Right ventricle myocardium superior (tissue), 1 donor: ENCODE measurements around the gene ALDH5A1. TPM values are rescaled to one million over a fixed set of nuclear protein-coding genes. Genes with fewer than 3 reads are reported as not detected.

ENCODE experiments used
- ATAC-seq: fragments of 200-7000 bp; cut with Tn5 transposase; one replicate; pipeline ENCODE4 v1.9.1; 2020; ENCODE audit warnings: mild to moderate bottlenecking; ENCODE audit not compliant: poor library complexity
- DNase-seq: peaks from one replicate; pipeline ENCODE4 v3.0.0-alpha.2; 2020
- intact Hi-C: fragments of 100-400 bp; cut with DNase I; formaldehyde crosslinking; loops from one replicate; pipeline ENCODE4 v1.11.2; 2022
- long read RNA-seq: library from polyadenylated mRNA; unstranded; transcript quantifications from one replicate; pipeline ENCODE4 v2.0.0, GENCODE V29; 2021
- total RNA-seq: library from RNA; stranded (reverse); fragmentation: NEBNext Ultra II Directional; extraction: Animal tissue kit (Norgen Biotek cat#: 25700); gene quantifications from one replicate; pipeline ENCODE4 v1.2.1, GENCODE V29; 2021
- donor health status: DM: no; HTN: yes; CAD: no; lungs with severe emphysema.

Gene ALDH5A1
- 23.3 TPM for total RNA-seq
- long read RNA-seq, full-length matches to known transcripts, result 43 of 60 reads
- long read RNA-seq, partial matches to known transcripts, result 4 of 60 reads
- long read RNA-seq, other reads (novel, unspliced or antisense), result 13 of 60 reads

DNA sequence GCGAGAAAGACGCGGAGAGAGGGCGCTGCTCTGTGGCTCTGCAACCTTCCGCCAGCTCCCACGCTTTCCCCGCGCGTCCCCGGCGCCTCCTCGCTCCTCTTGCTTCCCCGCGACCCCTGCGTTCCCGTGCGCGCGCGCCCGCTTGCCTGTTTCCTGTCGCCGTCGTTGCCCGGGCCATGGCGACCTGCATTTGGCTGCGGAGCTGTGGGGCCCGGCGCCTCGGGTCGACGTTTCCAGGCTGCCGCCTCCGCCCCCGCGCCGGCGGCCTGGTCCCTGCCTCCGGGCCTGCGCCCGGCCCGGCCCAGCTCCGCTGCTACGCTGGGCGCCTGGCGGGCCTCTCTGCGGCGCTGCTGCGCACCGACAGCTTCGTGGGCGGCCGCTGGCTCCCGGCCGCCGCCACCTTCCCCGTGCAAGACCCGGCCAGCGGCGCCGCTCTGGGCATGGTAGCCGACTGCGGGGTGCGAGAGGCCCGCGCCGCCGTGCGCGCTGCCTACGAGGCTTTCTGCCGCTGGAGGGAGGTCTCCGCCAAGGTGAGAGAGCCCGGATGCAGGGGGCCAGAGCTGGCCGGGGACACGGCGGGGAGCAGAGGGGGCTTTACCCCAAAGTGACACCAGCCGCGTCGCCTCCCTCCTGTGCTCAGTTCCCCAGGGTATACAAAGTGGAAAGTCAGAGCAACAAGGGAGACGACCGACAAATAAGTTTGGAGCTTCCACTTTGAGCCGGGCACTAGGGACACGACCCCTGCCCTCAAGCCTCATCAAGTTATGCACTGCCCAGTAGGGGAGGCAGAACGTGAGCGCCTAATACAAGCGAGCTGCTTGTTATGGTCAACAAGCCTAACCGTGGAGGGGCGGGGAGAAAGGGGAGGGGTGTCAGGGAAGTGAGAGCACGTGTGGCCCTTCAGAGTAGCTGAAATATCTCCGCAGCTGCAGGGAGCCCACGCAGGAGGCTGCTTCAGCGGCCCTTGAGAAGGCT is at the start of gene ALDH5A1:
Gene ALDH5A1, plus strand, starts transcription at position 149 of the 975 bp plus-strand sequence. Its CDS starts 28 bp downstream, at position 177.
- ATAC-seq, result peak; percentile 93
- DNase-seq, result peak; percentile 83
- intact Hi-C loops, result no loop called here

DNA sequence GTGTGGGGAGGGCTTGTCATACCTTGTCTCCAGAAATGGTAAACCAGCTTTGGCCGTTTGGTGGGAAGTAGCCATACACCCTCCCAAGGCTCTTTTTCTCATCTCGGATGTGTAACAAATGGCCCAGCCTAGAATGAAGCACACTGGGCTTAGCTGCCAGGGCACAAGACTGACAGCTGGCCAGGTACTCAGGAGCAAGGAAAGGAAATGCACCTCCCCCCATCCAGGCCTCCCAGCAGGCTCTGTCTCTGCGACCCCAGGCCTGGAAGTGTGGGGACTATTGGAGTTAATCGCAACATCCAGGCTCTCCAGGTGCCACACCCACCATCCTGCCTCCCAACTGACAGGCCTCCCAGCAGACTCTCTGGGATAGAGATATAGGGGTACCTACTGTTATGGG is 49.1 kb upstream of the ALDH5A1 start:
- DNase-seq (no peak), ATAC-seq (no peak)
- intact Hi-C loops, result no loop called here

DNA sequence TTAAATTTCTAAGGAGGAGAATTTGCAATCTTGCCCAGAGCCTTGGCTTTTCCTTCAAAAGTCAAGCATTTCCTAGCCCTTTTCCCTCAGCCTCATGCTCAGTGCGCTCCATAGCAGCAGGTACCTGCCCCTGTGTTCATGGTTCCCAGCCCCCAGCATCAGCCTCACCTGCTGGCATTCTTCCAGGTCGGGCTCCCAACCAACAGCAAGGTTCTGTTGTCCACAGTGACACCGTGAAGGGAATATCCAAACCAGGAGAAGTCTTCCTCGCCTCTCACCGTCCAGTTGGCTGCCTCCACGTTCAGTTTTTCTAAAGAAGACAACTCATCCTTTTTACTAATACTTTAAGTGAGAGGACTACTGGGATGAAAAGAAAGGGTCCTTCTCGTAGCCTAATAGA is 48.1 kb upstream of the ALDH5A1 start:
- DNase-seq, result no peak
- ATAC-seq, result no peak
- intact Hi-C loops, result no loop called here

- DNase-seq (no peak), ATAC-seq (no peak)
- intact Hi-C loops, result no loop called here
These were observed 46.4 kb upstream of the ALDH5A1 start for GRCh38 chr6:24448396-24448795.

GRCh38 chr6:24448828-24449525 is 45.8 kb upstream of the ALDH5A1 start:
- no peak for ATAC-seq
- intact Hi-C loops, result no loop called here

GRCh38 chr6:24451581-24452388 is 43.0 kb upstream of the ALDH5A1 start:
- no peak for DNase-seq
- peak; percentile 22 for ATAC-seq
- intact Hi-C loops, result no loop called here

More at GRCh38 chr6:24448828-24449525, 45.8 kb upstream of the ALDH5A1 start:
- DNase-seq, result no peak

DNA sequence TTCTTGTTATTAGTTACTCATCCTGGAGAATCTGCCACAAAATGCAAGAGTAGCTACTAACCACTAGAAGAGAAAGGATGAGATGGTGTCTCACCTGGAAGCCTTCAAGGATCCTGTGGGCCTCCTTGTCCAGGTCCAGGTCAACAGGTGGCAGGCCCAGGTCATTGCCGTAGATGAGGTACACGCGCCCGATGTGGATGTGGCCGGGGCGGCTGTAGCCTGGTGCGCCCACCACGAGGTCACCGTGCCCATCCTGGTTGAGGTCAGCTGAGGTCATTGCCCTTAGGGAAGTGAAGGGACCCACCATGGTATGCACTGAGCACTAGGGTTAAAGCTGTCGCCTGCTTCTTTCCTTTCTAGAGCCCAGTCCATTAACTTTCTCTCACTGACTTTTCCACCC is 40.8 kb upstream of the ALDH5A1 start:
- ATAC-seq (no peak), DNase-seq (no peak)
- intact Hi-C loops, result no loop called here

DNA sequence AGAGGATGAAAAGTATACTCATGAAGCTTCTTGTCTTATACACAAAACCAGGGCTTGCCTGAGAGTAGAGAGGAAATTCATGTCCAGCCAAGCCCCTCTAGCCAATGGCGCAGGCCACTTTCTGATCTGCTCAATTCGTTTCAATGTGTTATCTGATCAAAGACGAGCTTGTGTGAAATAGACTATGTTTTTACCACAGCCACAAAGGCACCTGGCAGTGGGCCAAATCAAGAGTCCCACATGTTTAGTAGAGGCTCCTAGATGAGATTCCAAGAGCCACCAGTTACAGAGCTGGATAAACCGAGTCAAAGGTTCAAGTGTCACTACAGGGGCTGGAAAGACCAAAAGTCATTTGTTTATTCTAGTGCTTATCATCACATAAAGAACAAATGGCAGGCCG is 40.3 kb upstream of the ALDH5A1 start:
- intact Hi-C loops, result no loop called here
- ATAC-seq, result no peak
- no peak for DNase-seq

DNA sequence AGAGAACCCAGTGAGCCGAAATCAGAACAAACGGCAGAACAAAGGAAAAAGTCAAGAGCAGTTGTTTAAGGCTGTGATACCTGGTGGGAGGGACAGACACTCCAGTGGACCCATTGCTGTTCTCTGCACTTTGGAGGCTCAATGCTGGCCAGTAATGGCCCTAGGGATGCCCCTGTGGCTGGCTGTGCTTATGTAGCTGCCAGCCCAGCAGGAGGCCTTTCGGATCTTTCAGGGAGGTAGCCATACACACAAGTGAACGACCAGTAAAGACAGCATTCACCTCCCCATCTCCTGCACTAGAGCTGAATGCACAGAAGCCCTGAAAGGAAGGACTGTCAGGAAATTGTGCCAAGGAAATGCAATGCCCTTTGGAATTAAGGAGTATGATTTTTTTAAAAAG is 39.7 kb upstream of the ALDH5A1 start:
- ATAC-seq (no peak), DNase-seq (no peak)
- intact Hi-C loops, result no loop called here

DNA sequence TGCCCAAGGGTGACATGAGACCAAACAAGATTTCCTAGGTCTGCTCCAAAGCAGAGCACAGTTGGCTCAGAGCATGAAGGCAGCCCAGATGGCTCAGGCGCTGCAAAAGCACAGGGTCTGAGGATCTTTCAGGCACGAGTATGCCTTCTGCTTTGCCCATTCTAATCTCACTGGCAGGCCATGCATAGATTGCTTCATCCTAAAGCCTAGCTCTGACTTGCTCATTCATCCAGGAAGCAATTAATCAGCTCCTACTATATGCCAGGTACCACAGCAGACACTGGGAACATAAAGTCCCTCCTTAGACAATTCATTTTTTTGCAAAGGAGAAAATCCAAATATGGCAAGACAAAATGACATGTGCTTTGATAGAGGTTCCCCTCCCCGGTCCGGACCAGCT is 36.6 kb upstream of the ALDH5A1 start:
- intact Hi-C loops, result no loop called here
- ATAC-seq, result no peak
- DNase-seq, result no peak

DNA sequence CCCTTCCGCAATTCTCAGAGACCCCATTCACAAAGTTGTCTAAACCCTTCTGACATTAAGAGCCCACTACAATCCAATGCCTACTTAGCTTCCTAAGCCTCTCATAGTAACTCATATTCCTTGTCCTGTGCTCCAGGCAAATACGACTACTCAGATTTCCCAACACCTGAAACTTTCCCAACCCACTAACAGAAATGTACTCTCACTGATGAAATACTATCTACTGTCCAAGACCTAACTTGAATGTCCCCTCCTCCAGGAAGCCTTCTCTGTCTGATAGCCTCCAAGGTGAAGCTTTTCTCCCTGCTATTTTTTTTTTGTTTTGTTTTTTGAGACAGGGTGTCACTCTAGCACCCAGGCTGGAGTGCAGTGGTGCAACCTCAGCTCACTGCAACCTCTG is 35.8 kb upstream of the ALDH5A1 start:
- ATAC-seq, result no peak
- intact Hi-C loops, result no loop called here
- no peak for DNase-seq

DNA sequence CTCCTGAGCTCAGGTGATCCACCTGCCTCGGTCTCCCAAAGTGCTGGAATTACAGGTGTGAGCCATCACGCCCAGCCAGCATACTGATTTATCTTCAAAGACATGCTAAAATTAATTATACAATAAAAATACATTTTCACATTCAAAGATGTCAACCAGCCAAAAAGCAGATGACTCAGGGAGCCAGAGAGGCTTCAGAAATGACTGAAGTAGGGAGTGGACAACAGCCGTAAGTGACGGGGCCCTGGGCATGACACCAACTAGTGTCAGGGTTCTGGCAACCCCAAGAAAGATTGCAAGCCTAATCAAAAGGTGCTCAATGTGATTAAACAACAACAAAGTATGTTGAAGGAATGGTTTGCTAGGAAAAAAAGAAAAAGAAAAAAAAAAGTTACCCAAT is 33.8 kb upstream of the ALDH5A1 start:
- DNase-seq (no peak), ATAC-seq (no peak)
- intact Hi-C loops, result no loop called here

DNA sequence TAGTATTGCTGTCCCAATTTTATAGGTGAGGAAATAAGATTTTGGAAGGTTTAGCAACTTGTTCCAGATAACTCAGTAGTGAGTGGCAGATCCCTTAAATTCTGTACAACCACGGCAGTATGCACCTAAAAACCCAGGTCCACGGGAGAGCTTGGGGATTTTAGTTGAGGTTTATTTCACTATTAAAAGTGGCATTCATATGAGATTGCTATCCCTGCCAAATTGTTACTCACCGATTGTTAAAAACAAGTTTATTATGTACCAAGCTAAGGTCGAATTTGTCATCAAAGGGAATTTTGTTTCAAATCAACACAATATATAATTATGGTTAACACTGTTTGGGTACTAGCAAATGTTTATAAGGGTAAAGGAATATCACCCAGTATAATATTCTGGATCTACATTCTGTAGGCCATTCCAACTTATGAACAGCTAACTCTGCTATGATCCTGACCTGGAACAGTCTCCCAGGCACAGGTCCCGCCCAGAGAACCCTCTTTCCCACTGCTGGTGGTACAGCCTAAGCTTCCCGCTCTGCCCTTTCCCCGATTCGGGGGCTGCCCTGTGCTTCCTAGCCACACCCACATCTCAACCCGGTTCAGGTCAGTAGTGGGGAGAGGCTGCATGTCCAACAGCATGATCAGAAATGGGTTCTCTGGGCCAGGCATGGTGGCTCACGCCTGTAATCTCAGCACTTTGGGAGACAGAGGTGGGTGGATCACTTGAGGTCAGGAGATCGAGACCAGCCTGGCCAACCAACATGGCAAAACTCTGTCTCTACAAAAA is 30.3 kb upstream of the ALDH5A1 start:
- ATAC-seq (no peak), DNase-seq (no peak)
- intact Hi-C loops, result no loop called here

GRCh38 chr6:24469811-24470210 is 25.0 kb upstream of the ALDH5A1 start:
- no peak for ATAC-seq
- DNase-seq, result no peak
- intact Hi-C loops, result no loop called here

DNA sequence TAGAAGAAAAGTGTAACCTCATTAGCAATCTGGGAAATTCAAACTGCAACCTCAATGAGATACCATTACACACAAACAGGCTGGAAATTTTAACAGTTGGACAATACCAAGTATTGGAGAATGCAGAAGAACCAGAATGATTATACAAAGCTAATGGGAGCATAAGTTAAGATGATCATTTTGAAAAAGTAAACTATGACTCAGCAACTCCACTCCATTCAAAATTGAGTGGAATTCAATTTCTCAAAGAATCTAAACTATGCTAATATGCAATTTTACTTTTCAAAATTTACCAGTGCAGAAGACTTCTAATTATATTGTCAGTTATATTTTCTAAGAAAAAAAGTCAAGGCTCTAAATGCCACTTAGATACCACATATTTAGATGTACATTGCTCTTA is 22.6 kb upstream of the ALDH5A1 start:
- intact Hi-C loops, result no loop called here
- no peak for ATAC-seq

DNA sequence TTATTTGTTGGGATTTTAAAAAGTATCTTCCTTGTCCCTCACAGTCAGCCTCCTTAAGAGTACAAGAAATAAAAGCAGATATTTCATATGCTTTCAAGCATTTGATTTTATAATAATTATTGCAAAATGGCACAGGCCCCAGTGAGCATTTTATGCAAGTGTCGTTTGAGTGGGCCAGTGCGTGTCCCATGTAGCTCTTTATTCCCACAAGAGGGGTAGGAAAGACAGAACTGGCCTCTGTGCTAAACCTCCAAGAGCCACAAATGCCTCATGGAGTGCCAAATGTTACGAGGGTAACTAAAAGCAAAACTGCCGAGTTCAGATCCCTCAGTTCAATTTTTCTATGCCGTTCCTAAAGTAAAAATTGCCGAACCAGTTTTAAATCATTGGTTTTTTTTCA is 18.1 kb upstream of the ALDH5A1 start:
- DNase-seq, result no peak
- no peak for ATAC-seq
- intact Hi-C loops, result no loop called here

More for the DNA sequence above, 22.6 kb upstream of the ALDH5A1 start:
- DNase-seq, result no peak

DNA sequence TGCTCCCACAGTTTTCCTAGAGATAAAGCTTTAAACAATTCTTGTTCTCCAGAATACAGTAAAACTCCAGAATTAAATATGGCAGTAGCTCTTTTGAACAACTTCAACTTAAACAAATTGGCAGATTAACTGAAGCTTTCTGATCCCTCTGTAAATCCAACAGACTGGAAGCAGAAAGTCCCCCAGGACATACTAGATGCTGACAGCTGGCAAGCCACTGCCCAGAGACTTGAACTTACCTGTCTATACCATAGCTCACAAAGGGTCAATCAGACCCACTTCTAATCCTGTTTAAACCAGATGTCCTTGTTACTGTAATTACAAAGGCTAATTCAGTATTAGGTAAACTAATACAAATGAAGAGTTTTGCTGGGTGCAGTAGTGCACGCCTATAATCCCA is 17.7 kb upstream of the ALDH5A1 start:
- ATAC-seq (no peak), DNase-seq (no peak)
- intact Hi-C loops, result no loop called here

GRCh38 chr6:24478903-24479302 is 15.9 kb upstream of the ALDH5A1 start:
- DNase-seq (no peak), ATAC-seq (no peak)
- intact Hi-C loops, result no loop called here
